ENCODE results near the gene KNL1.

The KNL1 gene

GRCh38 chr15:40688932-40689799 is 95.1 kb downstream of the KNL1 start:
- TF ChIP-seq CTCF (conservative IDR thresholded peaks at IDR 0.05) = no peak
- no peak for TF ChIP-seq ZFX (IDR thresholded peaks at IDR 0.05)
- no peak overlapping the region for H3K27ac ChIP-seq

GRCh38 chr15:40691737-40692136 is 97.7 kb downstream of the KNL1 start:
- TF ChIP-seq CTCF (conservative IDR thresholded peaks at IDR 0.05) (no peak), ZFX (IDR thresholded peaks at IDR 0.05) (no peak)
- no peak overlapping the region for H3K27ac ChIP-seq

GRCh38 chr15:40693904-40694687 is 100.0 kb downstream of the KNL1 start:
- TF ChIP-seq CTCF (conservative IDR thresholded peaks at IDR 0.05) (no peak), ZFX (IDR thresholded peaks at IDR 0.05) (peak; percentile 37; the same call in 1 of the 2 replicates)

GRCh38 chr15:40694688-40695468 is 100.8 kb downstream of the KNL1 start, which contains the start of gene RAD51:
Gene RAD51 (plus strand): TSS chr15:40695174. CDS start chr15:40698759, 3,585 bp downstream.
- peak within 1 kb of the TSS; percentile 87 for H3K27ac ChIP-seq

More at GRCh38 chr15:40693904-40694687, 100.0 kb downstream of the KNL1 start:
- H3K27ac ChIP-seq = peak overlapping the region; percentile 87

GRCh38 chr15:40695469-40695890 is 101.4 kb downstream of the KNL1 start:
- TF ChIP-seq CTCF (conservative IDR thresholded peaks at IDR 0.05) (no peak), ZFX (IDR thresholded peaks at IDR 0.05) (0 out of 2 replicates have a peak, but pooled peaks have one; percentile 52)
- H3K27ac ChIP-seq = peak overlapping the region; percentile 87

More at GRCh38 chr15:40694688-40695468, 100.8 kb downstream of the KNL1 start, which contains the start of gene RAD51:
- TF ChIP-seq CTCF (conservative IDR thresholded peaks at IDR 0.05) (no peak), ZFX (IDR thresholded peaks at IDR 0.05) (peak; percentile 81)

GRCh38 chr15:40696228-40696627 is 102.2 kb downstream of the KNL1 start:
- TF ChIP-seq ZFX (IDR thresholded peaks at IDR 0.05) (no peak), CTCF (conservative IDR thresholded peaks at IDR 0.05) (no peak)
- H3K27ac ChIP-seq = peak overlapping the region; percentile 87

All from C4-2B (cell line).